ENCODE data around the gene C1RL. TPM values are rescaled to one million over a fixed set of nuclear protein-coding genes. Genes with fewer than 3 reads are reported as not detected.
A peak's percentile ranks its signal among the peaks of the same experiment; 100 is the strongest.

Gene C1RL
- total and polyA plus RNA-seq, 2 donors (not counting 1 experiment from before 2014, with no cell fraction given) = 13.5 to 24.9 TPM

- intact Hi-C loops (cut with micrococcal nuclease) = loop anchor here (1.0 kb wide), 1 partner anchor 61 kb away; the partner anchor contains the start of gene PEX5
- no peaks in the 10 kb centered on the region for H3K27me3 ChIP-seq (replicated peaks in 1 of 4; ENCODE audit: control extremely low read depth in 1 of 4, control insufficient read depth in 3 of 4, insufficient read depth in 4 of 4, low read length in 3 of 4)
- H3K36me3 ChIP-seq (replicated peaks in 1 of 2; ENCODE audit: control extremely low read depth in 1 of 2, control insufficient read depth in 1 of 2, extremely low read depth in 1 of 2, insufficient read depth in 2 of 2, low read length in 1 of 2) = no peaks in the 10 kb centered on the region
- peak within 1 kb of the TSS; percentile 99 for H3K4me2 ChIP-seq (replicated peaks; ENCODE audit: low read depth, low read length, poor library complexity, severe bottlenecking)
- ChIA-PET POLR2A (no interaction called here), CTCF (interaction anchor here (1.1 to 1.9 kb wide), 2 partner anchors 11 to 20 kb away, joined by 4 to 5 read pairs; partner anchors contain the start of gene C1RL)
- Mint-ChIP-seq H3K4me1 (peaks cover 30% of the 10 kb centered on the region), H3K9me3 (ENCODE audit: insufficient read depth) (no peaks in the 10 kb centered on the region), H3K27me3 (no peaks in the 10 kb centered on the region), H3K27ac (peak within 1 kb of the TSS; percentile 87), H3K4me3 (peak within 1 kb of the TSS; percentile 98)
- no peaks in the 10 kb centered on the region for H3K79me2 ChIP-seq (ENCODE audit: control insufficient read depth, insufficient read depth, low read length)
- H3K9ac ChIP-seq (ENCODE audit: low read length) = peak within 1 kb of the TSS; percentile 92
- H4K20me1 ChIP-seq (ENCODE audit: control insufficient read depth, insufficient read depth, low read length, poor library complexity, severe bottlenecking) = no peaks in the 10 kb centered on the region
- H3K4me3 ChIP-seq (ENCODE audit: control extremely low read depth in 1 of 5, extremely low read depth in 1 of 5, insufficient read depth in 1 of 5, low read depth in 2 of 5, low read length in 4 of 5) = peak within 1 kb of the TSS in 4 of 5 experiments; percentile 74 to 92 (median 77)
- peak within 1 kb of the TSS; percentile 88 for H2AFZ ChIP-seq (ENCODE audit: insufficient read depth, low read depth, low read length, poor library complexity, severe bottlenecking)
- DNase-seq (no peak), ATAC-seq (ENCODE audit: low read depth) (no peak)
- peak within 1 kb of the TSS; percentile 10 to 54 for H3K27ac ChIP-seq (ENCODE audit: low read length in 2 of 2)
- no peak for TF ChIP-seq EZH2 (IDR thresholded peaks at IDR 0.05; ENCODE audit: borderline replicate concordance, insufficient read depth, low read depth, low read length, poor library complexity, severe bottlenecking)
- no peak for TF ChIP-seq CTCF (IDR thresholded peaks at IDR 0.05)
- peaks cover 16 to 26% of the 10 kb centered on the region in 2 donors for H3K4me1 ChIP-seq (ENCODE audit: control insufficient read depth in 2 of 2, insufficient read depth in 2 of 2, low read length in 2 of 2)
- 95% methylated on average over 3 of the region's 7 CpGs for WGBS (ENCODE audit: insufficient coverage)
- no peaks in the 10 kb centered on the region for H3K9me3 ChIP-seq (ENCODE audit: control extremely low read depth in 1 of 3, control insufficient read depth in 2 of 3, insufficient read depth in 1 of 3, low read length in 2 of 3)
These were observed 19.8 kb upstream of the C1RL start, which contains the start of gene RBP5 for GRCh38 chr12:7128681-7129286. RBP5 (minus strand) TSS chr12:7128889; CDS start chr12:7128775, 114 bp downstream.

GRCh38 chr12:7127916-7128626, 19.1 kb upstream of the C1RL start:
- no peak for ATAC-seq (ENCODE audit: low read depth)
- no peak overlapping the region for H3K9ac ChIP-seq (ENCODE audit: low read length)
- CTCF ChIA-PET = interaction anchor here (1.1 to 1.9 kb wide), 2 partner anchors 12 to 19 kb away, joined by 4 to 5 read pairs; partner anchors contain the start of gene C1RL

More at GRCh38 chr12:7127916-7128626, 19.1 kb upstream of the C1RL start:
- Mint-ChIP-seq H3K27me3 (no peaks in the 10 kb centered on the region), H3K4me1 (peaks cover 30% of the 10 kb centered on the region), H3K27ac (peak overlapping the region; percentile 20), H3K4me3 (peak overlapping the region; percentile 98), H3K9me3 (ENCODE audit: insufficient read depth) (no peaks in the 10 kb centered on the region)
- Histone ChIP-seq H3K4me2 (replicated peaks; ENCODE audit: low read depth, low read length, poor library complexity, severe bottlenecking) (no peak overlapping the region), H3K79me2 (ENCODE audit: control insufficient read depth, insufficient read depth, low read length) (no peaks in the 10 kb centered on the region), H3K4me1 (ENCODE audit: control insufficient read depth in 2 of 2, insufficient read depth in 2 of 2, low read length in 2 of 2) (peaks cover 16 to 26% of the 10 kb centered on the region in 2 donors), H4K20me1 (ENCODE audit: control insufficient read depth, insufficient read depth, low read length, poor library complexity, severe bottlenecking) (no peaks in the 10 kb centered on the region), H3K27ac (ENCODE audit: low read length in 2 of 2) (no peak overlapping the region), H3K36me3 (replicated peaks in 1 of 2; ENCODE audit: control extremely low read depth in 1 of 2, control insufficient read depth in 1 of 2, extremely low read depth in 1 of 2, insufficient read depth in 2 of 2, low read length in 1 of 2) (no peaks in the 10 kb centered on the region), H3K9me3 (ENCODE audit: control extremely low read depth in 1 of 3, control insufficient read depth in 2 of 3, insufficient read depth in 1 of 3, low read length in 2 of 3) (no peaks in the 10 kb centered on the region), H2AFZ (ENCODE audit: insufficient read depth, low read depth, low read length, poor library complexity, severe bottlenecking) (no peak overlapping the region), H3K4me3 (ENCODE audit: control extremely low read depth in 1 of 5, extremely low read depth in 1 of 5, insufficient read depth in 1 of 5, low read depth in 2 of 5, low read length in 4 of 5) (no peak overlapping the region), H3K27me3 (replicated peaks in 1 of 4; ENCODE audit: control extremely low read depth in 1 of 4, control insufficient read depth in 3 of 4, insufficient read depth in 4 of 4, low read length in 3 of 4) (no peaks in the 10 kb centered on the region)
- POLR2A ChIA-PET = no interaction called here
- TF ChIP-seq CTCF (IDR thresholded peaks at IDR 0.05) = no peak
- no peak for TF ChIP-seq EZH2 (IDR thresholded peaks at IDR 0.05; ENCODE audit: borderline replicate concordance, insufficient read depth, low read depth, low read length, poor library complexity, severe bottlenecking)
- intact Hi-C loops (cut with micrococcal nuclease) = no loop called here
- no peak for DNase-seq
- WGBS (ENCODE audit: insufficient coverage) = 96% methylated on average over 15 of the region's 17 CpGs

Measured in B cell (primary cell).